HepG2 (cell line): ENCODE measurements around the gene TJP2. TPM values are rescaled to one million over a fixed set of nuclear protein-coding genes. Genes with fewer than 3 reads are reported as not detected.
A peak's percentile ranks its signal among the peaks of the same experiment; 100 is the strongest.

Experiments used
- ATAC-seq: fragments of 200-7000 bp; cut with Tn5 transposase; 3 replicates; pipeline ENCODE4 v1.9.1; 2020; ENCODE audit warnings: mild to moderate bottlenecking, moderate library complexity
- BruUV-seq: library from RNA; stranded (reverse); fragments of 400-500 nt; replicated peaks from 2 replicates; lab custom pipeline; 2021; lab: Mats Ljungman, UMichigan
- CTCF ChIA-PET: fragments of 300-600 bp; formaldehyde crosslinking; extraction: SDS; loops from one replicate; lab custom pipeline; 2021; ENCODE audit warnings: low total read pairs, inconsistent platforms, low intra/inter-chr PET ratio; lab: Yijun Ruan, JAX
- POLR2A ChIA-PET: fragments of 350-600 bp; sonication (Branson Sonifier 250); formaldehyde crosslinking; loops from one replicate; lab custom pipeline; 2020; ENCODE audit warnings: antibody characterized with exemption, inconsistent platforms; lab: Yijun Ruan, JAX
- DNase-seq: peaks from one replicate; pipeline ENCODE4 v3.0.0-alpha.2; 2015; ENCODE audit warnings: low spot score
- FAIRE-seq: peaks from 3 replicates; lab custom pipeline; 2011; peaks lifted over from hg19 to GRCh38; lab: Jason Lieb, UNC
- H2AFZ ChIP-seq: one replicate; pipeline ENCODE4 v1.6.1; 2011; ENCODE audit warnings: low read length, inconsistent platforms
- H3K27ac ChIP-seq: fragments of 300-600 bp; 3 replicates; pipeline ENCODE4 v1.8.0; 2011; ENCODE audit warnings: mixed run types, mild to moderate bottlenecking, mixed read lengths, low read length, inconsistent platforms; ENCODE audit not compliant: insufficient read depth; ENCODE audit errors: extremely low read length
- H3K27me3 ChIP-seq, 2 experiments: fragments of 200-600 bp in 1 of 2; 2 replicates in 1 of 2; 3 replicates in 1 of 2; pipeline versions ENCODE4 v1.6.0 to v1.8.0; 2011; ENCODE audit warnings: low read length in 2 of 2, mild to moderate bottlenecking in 2 of 2, moderate library complexity in 2 of 2, inconsistent platforms in 1 of 2; ENCODE audit not compliant: insufficient read depth in 2 of 2, control insufficient read depth in 1 of 2
- H3K36me3 ChIP-seq, 2 experiments: fragments of 200-600 bp in 1 of 2; replicated peaks in 1 of 2; 2 replicates in 1 of 2; 3 replicates in 1 of 2; pipeline versions ENCODE4 v1.5.1 to v1.8.0; 2011; ENCODE audit warnings: low read length in 2 of 2, inconsistent platforms in 1 of 2; ENCODE audit not compliant: insufficient read depth in 2 of 2, control insufficient read depth in 1 of 2
- H3K4me1 ChIP-seq: 2 replicates; pipeline ENCODE4 v1.5.1; 2012; ENCODE audit warnings: low read length, inconsistent platforms; ENCODE audit not compliant: insufficient read depth
- H3K4me2 ChIP-seq: 2 replicates; pipeline ENCODE4 v1.6.0; 2011; ENCODE audit warnings: low read depth, low read length, inconsistent platforms
- H3K4me3 ChIP-seq, 3 experiments: fragments of 200-600 bp in 1 of 3; sonication (generic), shearing (Covaris generic) in 1 of 3; replicated peaks in 1 of 3; 2 replicates each; pipeline ENCODE4 v1.5.1; 2011 to 2016; ENCODE audit warnings: low read length in 3 of 3, inconsistent platforms in 2 of 3, low read depth in 2 of 3, mild to moderate bottlenecking in 2 of 3, control low read depth in 1 of 3, mixed read lengths in 1 of 3; ENCODE audit not compliant: insufficient read depth in 1 of 3
- H3K79me2 ChIP-seq: one replicate; pipeline ENCODE4 v1.6.1; 2011; ENCODE audit warnings: low read length, inconsistent platforms; ENCODE audit not compliant: insufficient read depth
- H3K9ac ChIP-seq: 2 replicates; pipeline ENCODE4 v1.6.0; 2011; ENCODE audit warnings: mild to moderate bottlenecking, low read depth, low read length, inconsistent platforms; ENCODE audit not compliant: insufficient read depth
- H3K9me3 ChIP-seq: 2 replicates; pipeline ENCODE4 v1.5.1; 2012; ENCODE audit warnings: mild to moderate bottlenecking, low read length
- H4K20me1 ChIP-seq: 2 replicates; pipeline ENCODE4 v1.6.0; 2011; ENCODE audit warnings: inconsistent platforms, mild to moderate bottlenecking, low read length, moderate library complexity; ENCODE audit not compliant: insufficient read depth
- HOXD1 ChIP-seq: sonication (generic); formaldehyde crosslinking; IDR thresholded peaks from 2 replicates; pipeline ENCODE4 v1.5.0; 2020; ENCODE audit warnings: missing genetic modification reagents
- KDM2A ChIP-seq: sonication (generic); formaldehyde crosslinking; IDR thresholded peaks from 2 replicates; pipeline ENCODE4 v1.4.0; 2020; ENCODE audit warnings: low read depth, missing genetic modification reagents, borderline replicate concordance
- LCORL ChIP-seq, 2 experiments: fragments of 450-650 bp in 1 of 2; sonication (generic) in 1 of 2; formaldehyde crosslinking in 1 of 2; IDR thresholded peaks; 2 replicates each; pipeline versions ENCODE4 v1.5.0 to v1.6.1; 2017 to 2020; ENCODE audit warnings: antibody characterized with exemption in 1 of 2, missing genetic modification reagents in 1 of 2
- MEIS2 ChIP-seq: sonication (generic); formaldehyde crosslinking; IDR thresholded peaks from 2 replicates; pipeline ENCODE4 v1.9.0; 2021; ENCODE audit warnings: mild to moderate bottlenecking, missing genetic modification reagents
- POLR2G ChIP-seq: fragments of 200-400 bp; formaldehyde crosslinking; IDR thresholded peaks from 2 replicates; pipeline ENCODE4 v1.6.1; 2018; ENCODE audit warnings: mild to moderate bottlenecking, low read depth, low read length, moderate library complexity
- SAP130 ChIP-seq: IDR thresholded peaks from 2 replicates; pipeline ENCODE4 v1.6.1; 2016; ENCODE audit warnings: low read depth
- SPEN ChIP-seq: sonication (generic); formaldehyde crosslinking; IDR thresholded peaks from 2 replicates; pipeline ENCODE4 v1.5.1; 2020; ENCODE audit warnings: low read depth, mild to moderate bottlenecking, missing genetic modification reagents
- ZNF275 ChIP-seq: sonication (generic); formaldehyde crosslinking; IDR thresholded peaks from 2 replicates; pipeline ENCODE4 v1.8.0; 2022; ENCODE audit warnings: missing genetic modification reagents, mild to moderate bottlenecking, inconsistent platforms, borderline replicate concordance
- ZNF510 ChIP-seq: sonication (generic); formaldehyde crosslinking; IDR thresholded peaks from 2 replicates; pipeline ENCODE4 v1.4.0; 2020; ENCODE audit warnings: low read depth, mild to moderate bottlenecking, missing genetic modification reagents
- ZNF646 ChIP-seq: sonication (generic); formaldehyde crosslinking; IDR thresholded peaks from 2 replicates; pipeline ENCODE4 v1.9.0; 2021; ENCODE audit warnings: mild to moderate bottlenecking, missing genetic modification reagents
- ZNF788 ChIP-seq: sonication (generic); formaldehyde crosslinking; IDR thresholded peaks from 2 replicates; pipeline ENCODE4 v1.5.0; 2020; ENCODE audit warnings: mild to moderate bottlenecking, missing genetic modification reagents, borderline replicate concordance
- WGBS: methylation state at CpG from one replicate; pipeline ENCODE4 v1.1.6; 2017; ENCODE audit warnings: low lambda C conversion rate; 5-methylcytosine and 5-hydroxymethylcytosine counted together
- in situ Hi-C: cut with HindIII; loops from 2 replicates; pipeline ENCODE4 v1.10.0; 2017; ENCODE audit warnings: low pct_unique_long_range_greater_than_20kb; ENCODE audit not compliant: extremely low pct_ligation_motif_present
- intact Hi-C: fragments of 100-400 bp; cut with micrococcal nuclease; formaldehyde crosslinking; loops from one replicate; pipeline ENCODE4 v1.10.0; 2022; ENCODE audit not compliant: unreplicated experiment
- polyA plus RNA-seq, 8 experiments: library from polyadenylated mRNA; depleted of rRNA in 3 of 8; stranded (reverse) in 7 of 8; unstranded in 1 of 8; fragments of >200 nt; fragmentation: Illumina TruSeq in 4 of 8; extraction: Trizol in 4 of 8; gene quantifications; 2 replicates each; pipeline versions ENCODE4 v1.2.1 to v1.2.3, GENCODE V29; 2011 to 2016; ENCODE audit warnings: low read depth in 4 of 8, missing spikeins in 1 of 8, mixed read lengths in 1 of 8; ENCODE audit not compliant: insufficient read depth in 1 of 8
- total RNA-seq, 5 experiments: library from RNA; depleted of rRNA; stranded (reverse); fragments of >200 nt; fragmentation: Illumina TruSeq; extraction: Trizol; gene quantifications; 2 replicates each; pipeline ENCODE4 v1.2.3, GENCODE V29; 2016; ENCODE audit warnings: low read depth in 1 of 5
- TF ChIP-seq, protein P1 (sequence below): IDR thresholded peaks from 2 replicates; pipeline ENCODE4 v1.6.1; 2018; ENCODE audit warnings: missing genetic modification reagents
- TF ChIP-seq, protein P2 (sequence below): sonication (generic); formaldehyde crosslinking; IDR thresholded peaks from 2 replicates; pipeline ENCODE4 v1.4.0; 2020; ENCODE audit warnings: mild to moderate bottlenecking, missing genetic modification reagents

Gene TJP2
- total and polyA plus RNA-seq, 2 of the 13 experiments (the other 11 are each of a cell fraction or from before 2014, with no cell fraction given): 109 to 110 TPM

DNA sequence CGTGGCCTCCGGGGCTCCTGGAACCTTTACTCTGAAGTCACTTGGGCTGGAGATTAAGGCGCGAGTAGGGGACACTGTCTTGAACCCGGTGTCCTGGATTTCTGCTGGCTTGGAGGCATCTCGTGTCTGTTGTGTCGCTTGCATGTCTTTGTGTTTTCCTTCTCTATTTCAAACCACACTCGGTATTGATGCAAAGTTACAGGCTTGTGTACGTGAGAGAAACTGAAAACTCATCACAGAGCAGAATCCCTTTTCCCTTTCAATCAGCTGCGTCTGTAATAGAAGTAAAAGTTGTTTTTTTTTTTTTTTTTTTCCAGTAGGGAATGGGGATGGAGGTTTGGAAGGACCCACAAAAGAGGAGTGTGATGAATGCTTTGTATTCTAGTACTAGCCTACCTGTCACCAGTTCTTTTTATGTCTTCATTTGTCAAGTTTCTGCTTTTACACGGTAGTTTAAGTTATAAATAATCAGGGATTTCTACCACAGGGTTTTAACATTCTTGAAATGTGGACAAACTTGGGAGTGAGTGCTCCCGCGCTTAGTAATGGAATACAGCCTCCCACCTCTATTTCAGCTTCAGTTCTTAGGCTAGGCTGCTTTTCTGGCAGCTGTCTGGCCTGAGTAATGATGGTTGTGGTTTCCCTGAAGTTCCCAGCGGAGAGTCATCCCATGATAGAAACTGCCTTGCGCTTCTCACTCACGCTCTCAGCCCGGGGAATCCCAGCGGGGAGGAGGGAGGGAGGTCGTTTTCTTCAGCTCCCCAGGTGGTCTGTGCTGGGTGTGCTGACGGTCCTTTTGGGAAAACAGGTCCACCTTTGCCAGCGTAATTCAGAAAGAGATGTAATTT is 763 bp downstream of the TJP2 start:
- peak; percentile 48 for DNase-seq
- ChIA-PET CTCF (no interaction called here), POLR2A (interaction anchor here (1.1 to 3.5 kb wide), 9 partner anchors 9 to 139 kb away, joined by 3 to 19 read pairs (median 7); partner anchors contain the start of gene FXN)
- no peaks in the 10 kb centered on the region for H3K27me3 ChIP-seq
- no peaks in the 10 kb centered on the region for H3K9me3 ChIP-seq
- peaks cover 91% of the 10 kb centered on the region for H3K4me1 ChIP-seq
- 9% methylated on average over 13 of the region's 21 CpGs for WGBS
- H4K20me1 ChIP-seq: peaks cover 59% of the 10 kb centered on the region
- in situ Hi-C loops: no loop called here
- H3K27ac ChIP-seq: peak overlapping the region; percentile 50
- H3K79me2 ChIP-seq: peaks cover 91% of the 10 kb centered on the region
- H3K9ac ChIP-seq: peak overlapping the region; percentile 69
- H3K36me3 ChIP-seq: peaks cover 0 to 11% of the 10 kb centered on the region in 2 experiments; a peak in 2 of 5 replicates
- peak overlapping the region; percentile 66 to 73 (median 67) for H3K4me3 ChIP-seq
- FAIRE-seq: no peak
- no peak overlapping the region for H2AFZ ChIP-seq
- ATAC-seq: peak; percentile 40
- H3K4me2 ChIP-seq: peak overlapping the region; percentile 93
- BruUV-seq: TSS peak; percentile 50
- intact Hi-C loops: loop anchor here (1.0 to 5.0 kb wide), 3 partner anchors 18 to 53 kb away; no protein-coding TSS in a partner anchor
- 0 out of 2 replicates have a peak, but pooled peaks have one; percentile 12 for TF ChIP-seq MEIS2 (CRISPR knock-in tag)
- TF ChIP-seq SPEN (CRISPR knock-in tag): no peak
- TF ChIP-seq POLR2G: no peak
- TF ChIP-seq, protein P1, sequence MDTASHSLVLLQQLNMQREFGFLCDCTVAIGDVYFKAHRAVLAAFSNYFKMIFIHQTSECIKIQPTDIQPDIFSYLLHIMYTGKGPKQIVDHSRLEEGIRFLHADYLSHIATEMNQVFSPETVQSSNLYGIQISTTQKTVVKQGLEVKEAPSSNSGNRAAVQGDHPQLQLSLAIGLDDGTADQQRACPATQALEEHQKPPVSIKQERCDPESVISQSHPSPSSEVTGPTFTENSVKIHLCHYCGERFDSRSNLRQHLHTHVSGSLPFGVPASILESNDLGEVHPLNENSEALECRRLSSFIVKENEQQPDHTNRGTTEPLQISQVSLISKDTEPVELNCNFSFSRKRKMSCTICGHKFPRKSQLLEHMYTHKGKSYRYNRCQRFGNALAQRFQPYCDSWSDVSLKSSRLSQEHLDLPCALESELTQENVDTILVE: 0 out of 2 replicates have a peak, but pooled peaks have one; percentile 28
- TF ChIP-seq SAP130 (CRISPR knock-in tag): peak; percentile 50; the same call in 1 of the 2 replicates
- TF ChIP-seq ZNF646 (CRISPR knock-in tag): 0 out of 2 replicates have a peak, but pooled peaks have one; percentile 5
- TF ChIP-seq, protein P2, sequence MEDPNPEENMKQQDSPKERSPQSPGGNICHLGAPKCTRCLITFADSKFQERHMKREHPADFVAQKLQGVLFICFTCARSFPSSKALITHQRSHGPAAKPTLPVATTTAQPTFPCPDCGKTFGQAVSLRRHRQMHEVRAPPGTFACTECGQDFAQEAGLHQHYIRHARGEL (CRISPR knock-in tag): no peak
- peak; percentile 32; the same call in 1 of the 2 replicates for TF ChIP-seq ZNF788
- TF ChIP-seq LCORL (IDR thresholded peaks at IDR 0.05): no peak
- peak; percentile 2; the same call in 1 of the 2 replicates for TF ChIP-seq LCORL (CRISPR knock-in tag; IDR thresholded peaks at IDR 0.05)
- TF ChIP-seq HOXD1 (CRISPR knock-in tag): no peak
- TF ChIP-seq ZNF510: no peak
- TF ChIP-seq KDM2A (CRISPR knock-in tag): peak; percentile 33; the same call in 1 of the 2 replicates
- no peak for TF ChIP-seq ZNF275 (CRISPR knock-in tag)
